WI38 (cell line): ENCODE measurements around the gene OR1L6.

ENCODE experiments used
- H3K4me3 ChIP-seq: 2 replicates; pipeline ENCODE4 v1.5.1; 2011; ENCODE audit warnings: low read depth, mild to moderate bottlenecking, control low read depth, low read length
- TF ChIP-seq, protein P1 (sequence below): IDR thresholded peaks from 2 replicates; pipeline ENCODE4 v1.5.1; 2012; ENCODE audit warnings: low read depth, mild to moderate bottlenecking, control low read depth, low read length

OR1L6 gene, protein sequence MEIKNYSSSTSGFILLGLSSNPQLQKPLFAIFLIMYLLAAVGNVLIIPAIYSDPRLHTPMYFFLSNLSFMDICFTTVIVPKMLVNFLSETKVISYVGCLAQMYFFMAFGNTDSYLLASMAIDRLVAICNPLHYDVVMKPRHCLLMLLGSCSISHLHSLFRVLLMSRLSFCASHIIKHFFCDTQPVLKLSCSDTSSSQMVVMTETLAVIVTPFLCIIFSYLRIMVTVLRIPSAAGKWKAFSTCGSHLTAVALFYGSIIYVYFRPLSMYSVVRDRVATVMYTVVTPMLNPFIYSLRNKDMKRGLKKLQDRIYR

DNA sequence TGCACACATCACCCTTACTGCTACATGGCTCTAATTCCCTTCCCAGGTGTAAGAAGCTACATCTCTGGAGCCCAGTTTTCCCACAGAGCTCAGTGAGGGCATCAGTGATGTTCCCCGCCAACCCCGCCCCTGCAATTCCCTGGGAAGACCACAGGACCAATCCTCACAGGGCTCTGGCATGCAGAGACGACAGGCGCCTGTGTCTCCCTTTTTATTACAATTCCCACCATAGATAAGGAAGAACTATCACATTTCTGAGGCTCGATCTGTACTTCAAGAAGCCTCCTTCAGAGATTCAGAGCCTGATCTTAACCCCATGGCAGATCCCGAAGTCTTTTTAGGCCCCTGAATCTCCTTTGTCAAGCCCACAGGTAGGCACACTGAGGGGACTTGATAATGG, at the start of gene OR1L6:
OR1L6 (plus strand) TSS at position 301 of the 400 bp plus-strand sequence. CDS start 7,545 bp downstream, outside the sequence.
- H3K4me3 ChIP-seq, result no peak within 1 kb of the TSS
- TF ChIP-seq, protein P1, sequence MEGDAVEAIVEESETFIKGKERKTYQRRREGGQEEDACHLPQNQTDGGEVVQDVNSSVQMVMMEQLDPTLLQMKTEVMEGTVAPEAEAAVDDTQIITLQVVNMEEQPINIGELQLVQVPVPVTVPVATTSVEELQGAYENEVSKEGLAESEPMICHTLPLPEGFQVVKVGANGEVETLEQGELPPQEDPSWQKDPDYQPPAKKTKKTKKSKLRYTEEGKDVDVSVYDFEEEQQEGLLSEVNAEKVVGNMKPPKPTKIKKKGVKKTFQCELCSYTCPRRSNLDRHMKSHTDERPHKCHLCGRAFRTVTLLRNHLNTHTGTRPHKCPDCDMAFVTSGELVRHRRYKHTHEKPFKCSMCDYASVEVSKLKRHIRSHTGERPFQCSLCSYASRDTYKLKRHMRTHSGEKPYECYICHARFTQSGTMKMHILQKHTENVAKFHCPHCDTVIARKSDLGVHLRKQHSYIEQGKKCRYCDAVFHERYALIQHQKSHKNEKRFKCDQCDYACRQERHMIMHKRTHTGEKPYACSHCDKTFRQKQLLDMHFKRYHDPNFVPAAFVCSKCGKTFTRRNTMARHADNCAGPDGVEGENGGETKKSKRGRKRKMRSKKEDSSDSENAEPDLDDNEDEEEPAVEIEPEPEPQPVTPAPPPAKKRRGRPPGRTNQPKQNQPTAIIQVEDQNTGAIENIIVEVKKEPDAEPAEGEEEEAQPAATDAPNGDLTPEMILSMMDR, result no peak

DNA sequence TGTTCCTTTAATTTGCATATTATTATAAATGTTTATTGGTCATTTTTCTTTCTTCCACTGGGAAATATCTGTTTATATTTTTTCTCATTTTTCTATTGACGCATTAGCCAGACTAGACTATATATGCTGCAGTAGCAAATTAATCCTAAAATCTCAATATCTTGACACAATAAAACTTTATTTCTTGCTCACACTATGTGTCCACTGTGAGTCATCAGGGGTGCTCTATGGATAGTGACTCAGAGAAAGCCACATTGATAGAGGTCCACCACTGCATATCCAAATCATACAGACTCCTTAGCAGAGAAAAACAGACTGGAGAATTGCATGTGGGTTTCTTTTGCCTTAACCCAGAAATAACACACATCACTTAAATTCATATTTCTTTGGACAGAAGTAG, 46.4 kb upstream of the OR1L6 start:
- TF ChIP-seq, protein P1, result no peak
- H3K4me3 ChIP-seq, result no peak overlapping the region

DNA sequence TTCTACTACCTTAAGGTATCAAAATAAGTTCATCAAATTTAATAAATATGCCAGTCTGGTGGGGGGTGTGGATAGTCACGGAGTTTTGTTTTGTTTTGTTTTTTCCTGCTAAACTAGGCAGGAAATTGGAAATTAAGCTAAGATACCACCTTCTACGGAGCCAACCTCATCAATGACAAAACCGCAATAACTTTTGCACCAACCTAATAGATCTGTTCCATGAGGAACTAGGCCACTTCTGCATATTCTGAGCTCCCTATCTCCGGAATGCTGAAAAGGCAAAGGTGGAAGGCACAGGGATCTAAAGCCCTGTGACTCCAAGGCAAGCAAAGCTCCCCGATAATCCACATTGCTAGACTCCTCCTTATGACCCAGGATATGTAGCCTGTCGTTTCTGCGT, 24.1 kb upstream of the OR1L6 start:
- H3K4me3 ChIP-seq, result no peak overlapping the region

DNA sequence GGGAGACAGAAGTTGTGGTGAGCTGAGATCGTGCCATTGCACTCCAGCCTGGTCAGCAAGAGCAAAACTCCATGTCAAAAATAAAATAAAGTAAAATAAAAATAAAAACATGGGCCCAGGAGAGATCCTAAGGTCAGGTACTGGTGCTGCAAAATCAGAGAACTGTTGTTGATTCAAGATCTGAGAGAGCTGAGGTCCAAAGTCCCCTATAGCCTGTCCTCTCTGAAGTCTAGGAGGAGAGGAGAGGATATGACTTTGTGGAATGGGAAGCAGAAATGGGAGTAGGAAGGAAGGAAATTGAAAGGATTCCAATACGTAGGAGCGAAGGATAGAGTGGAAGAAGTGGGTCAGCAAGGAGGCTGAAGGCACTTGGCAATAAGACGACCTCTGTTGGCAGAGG, 22.9 kb upstream of the OR1L6 start:
- TF ChIP-seq, protein P1, result no peak
- H3K4me3 ChIP-seq, result no peak overlapping the region

More for the DNA sequence above, 24.1 kb upstream of the OR1L6 start:
- TF ChIP-seq, protein P1, result no peak

DNA sequence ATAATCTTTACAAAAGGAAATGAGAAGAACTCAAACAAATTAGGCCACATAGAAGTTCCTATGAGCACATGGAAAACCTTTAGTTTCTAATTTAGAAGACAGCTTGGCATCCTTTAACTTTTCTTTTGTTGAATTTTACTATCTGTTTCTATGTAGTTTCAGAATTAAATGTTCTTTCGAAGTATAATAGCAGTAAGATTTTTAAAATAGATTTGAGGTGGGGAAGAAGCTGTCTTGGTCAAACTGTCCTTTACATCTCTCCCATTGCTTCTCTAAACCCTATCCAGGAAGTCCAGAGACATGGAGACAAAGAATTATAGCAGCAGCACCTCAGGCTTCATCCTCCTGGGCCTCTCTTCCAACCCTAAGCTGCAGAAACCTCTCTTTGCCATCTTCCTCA, 18.4 kb upstream of the OR1L6 start, which contains the start of gene OR1L4:
OR1L4 (plus strand) TSS at position 301 of the 400 bp plus-strand sequence; CDS start at position 301, 0 bp downstream.
- TF ChIP-seq, protein P1, result no peak
- H3K4me3 ChIP-seq, result no peak within 1 kb of the TSS

DNA sequence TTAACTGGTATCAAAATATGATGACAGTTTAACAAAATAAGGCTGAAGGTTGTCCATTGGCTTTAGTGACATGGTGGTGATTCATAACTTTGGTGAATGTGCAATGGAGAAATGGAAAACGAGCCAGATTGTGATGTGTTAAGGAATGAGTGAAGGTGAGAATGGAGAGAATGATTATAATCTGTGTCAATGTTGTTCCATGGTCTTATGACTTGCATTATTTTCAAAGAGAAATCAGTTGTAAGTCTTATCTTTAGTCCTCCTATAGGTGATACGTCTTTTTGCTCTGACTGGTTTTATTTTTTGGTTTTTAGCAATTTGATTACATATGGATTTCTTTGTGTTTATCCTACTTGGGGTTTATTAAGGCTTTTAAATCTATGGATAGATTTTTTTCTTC, 12.7 kb downstream of the OR1L6 start:
- H3K4me3 ChIP-seq, result no peak overlapping the region
- TF ChIP-seq, protein P1, result no peak

DNA sequence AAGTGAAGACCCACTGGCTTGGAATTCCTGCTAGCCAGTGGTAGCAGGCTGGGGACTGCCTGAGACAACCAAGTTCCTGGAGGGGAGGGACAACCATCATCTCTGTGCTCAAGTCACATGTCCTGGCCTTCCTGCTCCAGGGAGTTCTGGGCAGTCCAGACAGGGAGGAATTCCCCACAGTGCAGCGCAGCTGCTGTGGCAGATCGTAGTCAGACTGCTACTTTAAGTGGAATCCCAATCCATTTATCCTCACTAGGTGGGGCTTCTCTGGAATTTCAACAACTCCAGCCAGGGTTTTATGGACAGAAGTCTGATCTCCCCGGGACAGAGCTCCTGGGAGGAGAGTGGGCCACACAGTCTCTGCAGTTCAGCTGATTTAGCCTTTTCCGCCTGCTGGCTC, 25.7 kb downstream of the OR1L6 start:
- TF ChIP-seq, protein P1, result no peak
- no peak overlapping the region for H3K4me3 ChIP-seq
